Measurements from ENCODE around the gene SH3GL1. TPM values are rescaled to one million over a fixed set of nuclear protein-coding genes. Genes with fewer than 3 reads are reported as not detected.

Gene SH3GL1
- polyA plus RNA-seq, 1 of the 3 experiments (the other 2 are of a cell fraction) = 82.8 TPM

GRCh38 chr19:4365341-4365740, 35.0 kb downstream of the SH3GL1 start:
- peaks cover 7 to 13% of the 10 kb centered on the region in 2 experiments; a peak in 2 of 4 replicates for H3K4me1 ChIP-seq (ENCODE audit: control insufficient read depth in 1 of 2, insufficient read depth in 2 of 2, low read depth in 1 of 2, low read length in 1 of 2)
- no peak for DNase-seq
- peaks cover 31% of the 10 kb centered on the region for H3K79me2 ChIP-seq (ENCODE audit: insufficient read depth)
- H2AFZ ChIP-seq (ENCODE audit: low read depth) = no peak overlapping the region
- CTCF ChIA-PET = interaction anchor here (1.3 to 8.5 kb wide), 3 partner anchors 10 to 35 kb away, joined by 6 to 84 read pairs (median 13); partner anchors contain the start of gene SH3GL1
- 100% methylated on average over 4 of the region's 16 CpGs for WGBS (ENCODE audit: low lambda C conversion rate)
- no peak overlapping the region for H3K4me2 ChIP-seq
- H3K36me3 ChIP-seq (replicated peaks in 1 of 2; ENCODE audit: control insufficient read depth in 1 of 2, insufficient read depth in 2 of 2, low read length in 1 of 2) = peaks cover 0 to 42% of the 10 kb centered on the region in 2 experiments
- POLR2A ChIA-PET = no interaction called here
- H3K9ac ChIP-seq = no peak overlapping the region
- no peak overlapping the region for H3K4me3 ChIP-seq (ENCODE audit: low read depth in 2 of 2, low read length in 1 of 2)
- no peaks in the 10 kb centered on the region for H3K9me2 ChIP-seq
- H3F3A ChIP-seq (replicated peaks; ENCODE audit: insufficient read depth) = peaks cover 3% of the 10 kb centered on the region
- H4K20me1 ChIP-seq (ENCODE audit: insufficient read depth) = peaks cover 11% of the 10 kb centered on the region; the same call in 1 of the 2 replicates
- no peaks in the 10 kb centered on the region for H3K9me3 ChIP-seq
- TF ChIP-seq USF1 (IDR thresholded peaks at IDR 0.05; ENCODE audit: borderline replicate concordance, low read depth) (no peak), ZBTB33 (IDR thresholded peaks at IDR 0.05; ENCODE audit: borderline replicate concordance, low read depth) (no peak), FOXM1 (IDR thresholded peaks at IDR 0.05; ENCODE audit: low read depth) (no peak), RXRA (IDR thresholded peaks at IDR 0.05; ENCODE audit: borderline replicate concordance, low read depth) (no peak), NFIC (IDR thresholded peaks at IDR 0.05; ENCODE audit: borderline replicate concordance) (no peak), RFX5 (IDR thresholded peaks at IDR 0.05; ENCODE audit: low read length) (no peak), SMC3 (IDR thresholded peaks at IDR 0.05; ENCODE audit: low read depth, low read length) (no peak)
- no peaks in the 10 kb centered on the region for H3K27me3 ChIP-seq (ENCODE audit: insufficient read depth)
- no peak overlapping the region; a peak in 1 of 4 replicates for H3K27ac ChIP-seq (ENCODE audit: low read depth in 2 of 2, low read length in 1 of 2)

- Histone ChIP-seq H4K20me1 (ENCODE audit: insufficient read depth) (peaks cover 7% of the 10 kb centered on the region; the same call in 1 of the 2 replicates), H3K9me2 (no peaks in the 10 kb centered on the region), H3K9ac (no peak overlapping the region), H3K9me3 (no peaks in the 10 kb centered on the region), H3K79me2 (ENCODE audit: insufficient read depth) (peaks cover 15% of the 10 kb centered on the region), H3K4me1 (ENCODE audit: control insufficient read depth in 1 of 2, insufficient read depth in 2 of 2, low read depth in 1 of 2, low read length in 1 of 2) (peaks cover 7 to 13% of the 10 kb centered on the region in 2 experiments; a peak in 2 of 4 replicates), H3K27me3 (ENCODE audit: insufficient read depth) (no peaks in the 10 kb centered on the region), H3K4me2 (no peak overlapping the region), H2AFZ (ENCODE audit: low read depth) (no peak overlapping the region), H3K4me3 (ENCODE audit: low read depth in 2 of 2, low read length in 1 of 2) (no peak overlapping the region), H3K36me3 (replicated peaks in 1 of 2; ENCODE audit: control insufficient read depth in 1 of 2, insufficient read depth in 2 of 2, low read length in 1 of 2) (peaks cover 0 to 57% of the 10 kb centered on the region in 2 experiments), H3F3A (replicated peaks; ENCODE audit: insufficient read depth) (peaks cover 3% of the 10 kb centered on the region), H3K27ac (ENCODE audit: low read depth in 2 of 2, low read length in 1 of 2) (no peak overlapping the region; a peak in 1 of 4 replicates)
- DNase-seq = no peak
- CTCF ChIA-PET = interaction anchor here (0.5 to 8.5 kb wide), 11 partner anchors 9 to 982 kb away, joined by 3 to 84 read pairs (median 4); partner anchors contain the start of genes MPND and SH3GL1
- WGBS (ENCODE audit: low lambda C conversion rate) = 100% methylated on average over 7 of the region's 26 CpGs
- POLR2A ChIA-PET = interaction anchor here (1.6 kb wide), 1 partner anchor 11 kb away, joined by 5 read pairs; no protein-coding TSS in a partner anchor
- TF ChIP-seq GABPA (IDR thresholded peaks at IDR 0.05; ENCODE audit: low read depth) = no peak
- TF ChIP-seq RAD21 (IDR thresholded peaks at IDR 0.05; ENCODE audit: low read length) = no peak
- TF ChIP-seq ZBTB33 (IDR thresholded peaks at IDR 0.05; ENCODE audit: borderline replicate concordance, low read depth) = no peak
- TF ChIP-seq USF2 (IDR thresholded peaks at IDR 0.05; ENCODE audit: borderline replicate concordance, low read depth, low read length) = no peak
- TF ChIP-seq TAF1 (IDR thresholded peaks at IDR 0.05; ENCODE audit: borderline replicate concordance, low read depth, low read length) = no peak
- no peak for TF ChIP-seq RXRA (IDR thresholded peaks at IDR 0.05; ENCODE audit: borderline replicate concordance, low read depth)
- TF ChIP-seq EZH2phosphoT487 (IDR thresholded peaks at IDR 0.05; ENCODE audit: borderline replicate concordance, low read depth) = no peak
- no peak for TF ChIP-seq TCF12 (IDR thresholded peaks at IDR 0.05)
- no peak for TF ChIP-seq MXI1 (IDR thresholded peaks at IDR 0.05; ENCODE audit: low read depth, low read length)
- TF ChIP-seq RCOR1 (IDR thresholded peaks at IDR 0.05; ENCODE audit: low read length) = no peak
- TF ChIP-seq CTCF (IDR thresholded peaks at IDR 0.05) = no peak
- TF ChIP-seq SMC3 (IDR thresholded peaks at IDR 0.05; ENCODE audit: low read depth, low read length) = no peak
- TF ChIP-seq NRF1 (IDR thresholded peaks at IDR 0.05; ENCODE audit: low read depth, low read length) = no peak
- no peak for TF ChIP-seq RFX5 (IDR thresholded peaks at IDR 0.05; ENCODE audit: low read length)
Observed at GRCh38 chr19:4363571-4364304, 36.6 kb downstream of the SH3GL1 start.
